ENCODE results near the gene MSL3. TPM values are rescaled to one million over a fixed set of nuclear protein-coding genes. Genes with fewer than 3 reads are reported as not detected.

The MSL3 gene
- total RNA-seq, 1 donor from 2014 or later, result 14.6 TPM

- no peak for DNase-seq (ENCODE audit: missing footprints)
- intact Hi-C loops (cut with DNase I), result loop anchor here (10.0 kb wide), 1 partner anchor 642 kb away; the partner anchor contains the start of gene HCCS
- no peak for ATAC-seq
Measured at GRCh38 chrX:11756354-11757318, 1.4 kb upstream of the MSL3 start.

- intact Hi-C loops (cut with DNase I), result loop anchor here (10.0 kb wide), 1 partner anchor 643 kb away; the partner anchor contains the start of gene HCCS
- ATAC-seq (no peak), DNase-seq (ENCODE audit: missing footprints) (no peak)
Measured at GRCh38 chrX:11757397-11757718, 679 bp upstream of the MSL3 start.

GRCh38 chrX:11758400-11759171, 549 bp downstream of the MSL3 start:
- peak; percentile 95 for DNase-seq (ENCODE audit: missing footprints)
- intact Hi-C loops (cut with DNase I), result loop anchor here (10.0 kb wide), 1 partner anchor 644 kb away; the partner anchor contains the start of gene HCCS
- peak; percentile 89 for ATAC-seq

- ATAC-seq (no peak), DNase-seq (ENCODE audit: missing footprints) (no peak)
- intact Hi-C loops (cut with DNase I), result loop anchor here (10.0 kb wide), 1 partner anchor 644 kb away; the partner anchor contains the start of gene HCCS
Measured at GRCh38 chrX:11759172-11759460, 1.1 kb downstream of the MSL3 start.

- intact Hi-C loops (cut with DNase I), result loop anchor here (10.0 kb wide), 1 partner anchor 645 kb away; the partner anchor contains the start of gene HCCS
- DNase-seq (ENCODE audit: missing footprints) (peak; percentile 85), ATAC-seq (peak; percentile 95)
Measured at GRCh38 chrX:11759461-11760311, 1.6 kb downstream of the MSL3 start.

- ATAC-seq (no peak), DNase-seq (ENCODE audit: missing footprints) (no peak)
- intact Hi-C loops (cut with DNase I), result no loop called here
Measured at GRCh38 chrX:11760958-11761357, 2.9 kb downstream of the MSL3 start.

- intact Hi-C loops (cut with DNase I), result no loop called here
- ATAC-seq, result no peak
Measured at GRCh38 chrX:11764602-11765067, 6.6 kb downstream of the MSL3 start.

GRCh38 chrX:11765449-11765848, 7.4 kb downstream of the MSL3 start:
- intact Hi-C loops (cut with DNase I), result no loop called here
- ATAC-seq, result no peak

More at GRCh38 chrX:11764602-11765067, 6.6 kb downstream of the MSL3 start:
- DNase-seq (ENCODE audit: missing footprints), result no peak

GRCh38 chrX:11766487-11766886, 8.4 kb downstream of the MSL3 start:
- intact Hi-C loops (cut with DNase I), result no loop called here
- DNase-seq (ENCODE audit: missing footprints), result no peak

More at GRCh38 chrX:11765449-11765848, 7.4 kb downstream of the MSL3 start:
- DNase-seq (ENCODE audit: missing footprints), result no peak

GRCh38 chrX:11768039-11768438, 10.0 kb downstream of the MSL3 start:
- ATAC-seq (no peak), DNase-seq (ENCODE audit: missing footprints) (no peak)
- intact Hi-C loops (cut with DNase I), result no loop called here

More at GRCh38 chrX:11766487-11766886, 8.4 kb downstream of the MSL3 start:
- ATAC-seq, result no peak

GRCh38 chrX:11770320-11770719, 12.3 kb downstream of the MSL3 start:
- intact Hi-C loops (cut with DNase I), result loop anchor here (2.0 kb wide), 1 partner anchor 238 kb away; no protein-coding TSS in a partner anchor
- DNase-seq (ENCODE audit: missing footprints), result no peak
- ATAC-seq, result peak; percentile 60

- intact Hi-C loops (cut with DNase I), result no loop called here
- ATAC-seq, result no peak
- no peak for DNase-seq (ENCODE audit: missing footprints)
Measured at GRCh38 chrX:11778230-11778629, 20.2 kb downstream of the MSL3 start.

GRCh38 chrX:11781133-11781532, 23.1 kb downstream of the MSL3 start:
- ATAC-seq (no peak), DNase-seq (ENCODE audit: missing footprints) (no peak)
- intact Hi-C loops (cut with DNase I), result no loop called here

GRCh38 chrX:11781734-11782370, 23.8 kb downstream of the MSL3 start:
- ATAC-seq (no peak), DNase-seq (ENCODE audit: missing footprints) (no peak)
- intact Hi-C loops (cut with DNase I), result no loop called here

- intact Hi-C loops (cut with DNase I), result no loop called here
- no peak for DNase-seq (ENCODE audit: missing footprints)
- no peak for ATAC-seq
Measured at GRCh38 chrX:11784543-11784942, 26.5 kb downstream of the MSL3 start.

- intact Hi-C loops (cut with DNase I), result no loop called here
- no peak for DNase-seq (ENCODE audit: missing footprints)
Measured at GRCh38 chrX:11786862-11787261, 28.8 kb downstream of the MSL3 start.

GRCh38 chrX:11787564-11787963, 29.5 kb downstream of the MSL3 start:
- DNase-seq (ENCODE audit: missing footprints) (no peak), ATAC-seq (no peak)
- intact Hi-C loops (cut with DNase I), result no loop called here

More at GRCh38 chrX:11786862-11787261, 28.8 kb downstream of the MSL3 start:
- ATAC-seq, result no peak

- DNase-seq (ENCODE audit: missing footprints) (no peak), ATAC-seq (no peak)
- intact Hi-C loops (cut with DNase I), result no loop called here
Measured at GRCh38 chrX:11789809-11790208, 31.8 kb downstream of the MSL3 start.
